Stimulated activated CD8-positive, alpha-beta memory T cell treated with anti-CD3 and anti-CD28 coated beads, Interleukin-12 subunit alpha, Interleukin-12 subunit beta, amount 100 ng/mL, for 4 hours (primary cell): ENCODE data around the gene IL19.
A peak's percentile ranks its signal among the peaks of the same experiment; 100 is the strongest.
"Not testable (repeated sequence)": the region's sequence is repeated elsewhere in the genome, so short reads cannot be mapped to it uniquely, and the experiment has no call there.

Experiments used
- DNase-seq: peaks from one replicate; pipeline ENCODE4 v3.0.0-alpha.2; 2020; ENCODE audit warnings: low read depth

The IL19 gene

GRCh38 chr1:206741142-206741701 lies 29.4 kb upstream of the IL19 start:
- no peak for DNase-seq

DNA sequence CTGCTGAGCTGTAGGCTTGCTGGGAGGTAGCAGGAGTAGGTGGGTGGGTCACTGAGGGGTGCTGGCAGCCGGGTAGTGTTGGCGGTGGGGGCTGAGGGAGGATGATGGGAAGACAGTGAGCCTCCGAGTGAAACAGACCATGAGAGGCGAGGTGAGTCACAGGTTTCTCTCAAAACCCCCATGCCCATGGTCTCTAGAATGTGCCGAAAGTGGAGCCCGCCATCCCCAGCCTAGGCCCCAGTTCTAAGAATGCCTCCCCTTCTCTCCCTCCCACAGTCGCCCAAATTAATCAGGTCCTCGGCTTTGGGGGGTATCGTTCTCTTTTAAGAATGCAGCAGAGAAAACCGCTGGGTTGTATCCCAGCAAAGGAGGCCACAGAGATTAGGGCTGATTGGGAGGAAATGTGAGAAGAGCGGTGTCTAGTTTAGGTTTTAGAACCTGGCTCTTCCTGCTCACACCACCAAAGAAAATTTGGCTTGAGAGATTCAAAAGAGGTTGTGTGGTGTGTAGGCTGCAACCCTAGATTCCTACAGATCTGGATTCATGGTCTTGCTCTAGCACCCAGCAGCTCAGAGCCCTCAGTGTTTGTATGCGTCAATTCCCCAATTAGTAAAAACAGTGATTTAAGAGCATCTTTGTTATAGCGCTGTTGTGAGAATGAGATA lies 27.7 kb upstream of the IL19 start:
- no peak for DNase-seq

DNA sequence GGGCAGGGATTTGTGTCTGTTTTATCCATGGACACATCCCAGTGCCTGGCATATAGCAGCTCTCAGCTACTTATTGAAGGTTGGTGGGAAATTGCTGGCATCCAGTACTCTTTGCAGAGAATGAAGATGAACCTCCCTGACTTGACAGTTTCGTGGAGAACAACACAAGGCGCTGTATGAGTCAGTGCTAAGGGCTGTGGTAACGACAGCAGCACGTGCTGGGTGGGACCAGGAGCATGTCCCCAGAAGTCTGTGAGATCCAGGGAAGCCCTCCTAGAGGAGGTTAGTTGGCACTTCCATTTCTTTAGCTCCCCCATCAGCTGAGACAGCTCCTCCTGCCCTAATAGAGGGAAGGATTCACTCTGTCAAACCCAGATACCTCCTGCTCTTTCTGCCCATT lies 25.9 kb upstream of the IL19 start:
- DNase-seq: no peak

DNA sequence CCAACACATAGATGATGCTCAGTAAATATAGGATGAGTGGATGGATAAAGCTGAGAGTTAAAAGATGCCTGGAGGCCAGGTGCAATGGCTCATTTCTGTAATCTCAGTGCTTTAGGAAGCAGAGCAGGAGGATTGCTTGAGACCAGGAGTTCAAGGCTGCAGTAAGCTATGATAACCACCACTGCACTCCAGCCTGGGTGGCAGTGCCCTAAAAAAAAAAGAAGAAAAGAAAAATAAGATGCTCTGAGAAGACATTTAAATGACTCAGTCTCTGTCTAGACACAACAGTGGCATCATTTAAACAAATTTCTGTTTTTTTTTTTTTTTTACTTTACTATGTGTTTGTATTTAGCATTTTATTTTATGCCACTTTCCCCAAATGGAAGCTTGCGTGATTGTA lies 25.3 kb upstream of the IL19 start:
- no peak for DNase-seq

DNA sequence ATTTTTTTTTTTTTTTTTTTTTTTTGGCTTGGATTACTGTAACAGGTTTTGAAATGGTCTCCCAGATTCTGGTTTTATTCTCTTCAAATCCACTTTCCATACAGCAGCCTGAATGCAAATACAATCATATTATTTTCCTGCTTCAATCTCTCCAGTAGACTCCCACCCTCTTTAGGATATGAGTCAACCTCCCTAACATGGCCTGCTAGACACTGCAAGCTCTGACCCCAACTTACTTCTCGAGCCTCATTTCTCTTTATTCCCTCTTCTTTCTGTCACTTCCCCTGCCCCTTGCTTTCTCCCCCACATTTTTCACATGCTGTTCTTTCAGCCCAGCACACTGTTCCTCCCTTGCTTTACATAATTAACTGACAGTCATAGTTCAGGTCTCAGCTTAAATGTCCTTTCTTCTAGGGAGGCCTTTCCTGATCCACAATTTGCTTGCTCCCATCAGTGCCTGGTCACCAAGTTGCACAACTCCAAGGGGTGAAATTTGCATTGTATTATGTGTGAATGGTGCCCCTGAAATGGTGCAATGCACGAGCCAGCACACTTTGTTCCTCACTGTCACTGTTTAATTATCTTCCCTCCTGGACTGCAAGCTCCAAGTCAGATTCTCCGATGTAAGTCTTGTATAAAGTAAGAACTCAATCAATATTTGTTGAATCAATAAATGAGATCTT lies 22.1 kb upstream of the IL19 start:
- no peak for DNase-seq

- no peak for DNase-seq
These were observed 18.7 kb upstream of the IL19 start for GRCh38 chr1:206751891-206752290.

DNA sequence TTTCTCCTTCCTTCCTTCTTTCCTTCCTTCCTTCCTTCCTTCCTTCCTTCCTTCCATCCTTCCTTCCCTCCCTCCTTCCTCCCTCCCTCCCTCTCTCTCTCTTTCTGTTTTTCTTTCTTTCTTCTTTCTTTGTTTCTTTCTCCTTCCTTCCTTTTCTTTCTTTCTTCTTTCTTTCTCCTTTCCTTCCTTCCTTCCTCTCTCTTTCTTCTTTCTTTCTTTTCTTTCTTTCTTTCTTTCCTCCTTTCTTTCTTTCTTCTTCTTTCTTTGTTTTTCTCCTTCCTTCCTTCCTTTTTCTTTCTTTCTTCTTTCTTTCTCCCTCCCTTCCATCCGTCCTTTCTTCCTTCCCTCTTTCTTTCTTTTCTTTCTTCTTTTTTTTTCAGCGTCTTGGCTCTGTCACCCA lies 18.1 kb upstream of the IL19 start:
- DNase-seq: no peak

DNA sequence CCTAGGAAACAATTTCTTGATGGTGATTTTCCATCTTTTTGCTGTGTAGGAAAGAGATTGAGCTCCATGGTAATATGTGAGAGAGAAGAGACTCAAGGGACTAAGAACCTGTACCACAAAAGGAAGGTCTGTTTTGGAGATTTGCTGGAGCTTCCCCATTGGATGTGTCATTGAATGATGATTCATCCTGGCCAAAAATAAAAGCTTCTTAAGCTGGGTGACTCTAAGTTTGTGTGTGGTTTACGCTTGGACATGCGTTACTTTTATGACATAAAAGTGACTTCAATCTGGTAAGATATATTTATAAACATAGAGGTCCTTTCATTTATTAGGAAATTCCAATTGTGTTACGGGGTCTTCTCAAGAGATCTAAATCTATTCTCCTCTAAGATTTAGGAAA lies 17.4 kb upstream of the IL19 start:
- no peak for DNase-seq

DNA sequence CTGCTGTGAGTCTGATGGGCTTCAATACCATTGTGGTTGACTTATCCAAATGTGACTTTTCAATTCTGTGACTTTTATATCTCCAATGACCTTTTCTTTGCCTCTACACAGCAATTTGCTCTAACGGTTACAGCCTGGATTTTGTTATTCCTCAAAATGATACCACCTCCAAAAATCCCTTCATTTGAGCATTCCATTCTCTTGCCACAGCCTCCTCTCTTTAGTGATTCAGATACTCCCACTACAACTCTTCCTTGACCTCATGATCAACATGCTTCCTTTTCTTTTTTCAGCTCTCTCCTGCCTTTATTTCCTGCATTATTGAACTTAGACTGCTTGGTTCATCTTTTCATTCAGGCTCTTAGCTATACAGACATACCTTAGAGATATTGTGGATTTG lies 16.6 kb upstream of the IL19 start:
- DNase-seq: no peak

- DNase-seq: no peak
These were observed 12.9 kb upstream of the IL19 start for GRCh38 chr1:206757524-206758266.

DNA sequence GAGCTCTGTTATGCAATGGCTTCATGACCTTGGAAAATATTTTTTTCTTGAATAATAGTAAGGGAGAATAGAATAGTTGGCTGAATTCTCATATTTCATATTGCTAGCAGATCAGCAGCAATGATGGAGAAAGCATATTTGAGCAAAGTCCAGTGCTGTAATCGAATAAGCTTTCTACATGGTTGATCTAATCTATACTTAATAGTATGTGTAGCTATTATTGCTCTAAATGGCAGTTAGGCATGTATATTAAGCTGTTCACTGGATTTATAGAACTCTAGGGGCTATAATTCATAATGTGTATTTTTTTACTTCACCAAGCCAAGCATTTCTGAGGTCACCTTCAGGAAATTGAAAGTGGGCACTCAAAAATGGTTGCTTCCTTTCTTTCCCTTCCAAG lies 10.0 kb upstream of the IL19 start:
- no peak for DNase-seq

DNA sequence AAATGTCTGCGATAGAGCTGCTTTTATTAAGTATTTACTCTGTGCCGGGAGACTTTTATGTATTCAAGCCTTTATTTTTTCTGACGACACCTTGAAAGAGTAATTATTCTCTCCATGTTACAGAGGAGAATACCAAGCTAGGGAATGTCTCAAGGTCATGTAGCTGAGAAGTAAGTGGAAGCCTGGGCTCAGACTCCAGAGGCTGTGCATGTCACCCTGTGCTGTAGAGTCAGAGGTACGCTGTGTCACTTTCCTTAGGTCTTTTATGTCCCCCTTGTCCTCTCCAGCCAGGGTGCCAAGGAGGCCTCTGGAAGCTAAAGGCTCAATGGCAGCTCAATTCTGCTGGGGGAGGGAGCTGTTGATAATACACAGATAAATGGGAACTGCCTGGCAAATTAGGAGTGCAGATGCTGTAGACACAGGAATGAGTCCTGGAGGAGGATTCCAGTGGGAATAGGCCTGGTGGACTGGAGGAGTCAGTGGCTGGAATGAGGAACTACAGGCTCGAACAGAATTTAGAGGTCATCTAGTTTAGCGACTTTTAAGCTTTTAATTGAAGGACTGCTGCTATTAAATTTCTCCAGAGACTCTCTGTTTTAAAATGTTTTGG lies 9.3 kb upstream of the IL19 start:
- no peak for DNase-seq

GRCh38 chr1:206762741-206763364 lies 7.7 kb upstream of the IL19 start:
- not testable (repeated sequence) for DNase-seq

DNA sequence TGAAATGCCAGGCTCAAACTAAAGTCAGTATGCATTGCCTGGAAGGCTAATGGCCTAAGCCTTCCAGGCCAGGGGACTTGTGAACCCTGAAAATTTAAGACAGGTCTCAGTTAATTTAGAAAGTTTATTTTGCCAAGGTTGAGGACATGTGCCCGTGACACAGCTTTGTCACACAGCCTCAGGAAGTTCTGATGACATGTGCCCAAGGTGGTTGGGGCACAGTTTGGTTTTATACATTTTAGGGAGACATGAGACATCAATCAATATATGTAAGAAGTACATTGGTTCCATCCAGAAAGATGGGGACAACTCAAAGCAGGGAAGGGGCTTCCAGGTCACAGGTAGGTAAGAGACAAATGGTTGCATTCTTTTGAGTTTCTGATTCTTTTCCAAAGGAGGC lies 4.8 kb upstream of the IL19 start:
- not testable (repeated sequence) for DNase-seq

- peak; percentile 56 for DNase-seq
These were observed 4.2 kb upstream of the IL19 start for GRCh38 chr1:206766251-206766856.

DNA sequence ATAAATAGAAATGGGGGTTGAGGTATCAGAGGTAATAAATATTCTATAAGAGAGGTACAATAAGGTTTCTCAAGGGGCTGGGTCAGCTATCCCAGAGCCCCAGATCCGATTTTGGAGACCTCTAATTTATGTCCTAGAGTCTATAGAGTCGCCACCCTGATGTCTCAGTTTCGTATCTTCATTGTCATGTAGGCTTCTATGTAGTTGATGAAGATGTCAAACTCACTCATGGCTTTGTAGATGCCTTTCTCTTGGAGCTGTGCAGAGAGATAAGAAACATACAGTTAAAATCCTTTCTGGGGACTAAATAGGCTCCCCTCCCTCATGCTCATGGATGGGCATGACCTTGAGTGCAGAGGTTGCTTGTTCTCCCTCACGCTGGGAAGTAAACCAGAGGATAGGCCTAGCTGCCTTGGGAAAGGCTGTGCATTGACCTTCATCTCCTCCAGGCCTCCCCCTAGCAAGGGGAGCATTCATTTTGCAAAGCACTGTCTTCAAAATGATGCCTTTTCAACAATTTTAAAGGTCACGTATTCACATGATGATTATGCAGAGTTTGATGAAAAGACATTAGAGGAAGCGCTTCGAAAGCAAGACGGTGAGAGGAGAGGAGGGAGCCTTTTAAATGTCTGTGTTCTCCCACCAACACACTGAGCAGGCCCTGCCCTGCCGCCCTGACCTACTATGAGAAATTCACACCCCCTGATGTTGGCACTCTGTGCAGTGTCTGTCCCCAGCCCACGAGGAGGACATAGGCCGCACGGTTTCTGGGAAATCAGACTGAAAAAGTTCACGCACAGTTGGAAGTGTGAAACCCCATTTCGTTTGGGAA lies 1.9 kb upstream of the IL19 start:
- DNase-seq: no peak

- DNase-seq: peak; percentile 32
These were observed 1.3 kb upstream of the IL19 start for GRCh38 chr1:206769304-206769731.

DNA sequence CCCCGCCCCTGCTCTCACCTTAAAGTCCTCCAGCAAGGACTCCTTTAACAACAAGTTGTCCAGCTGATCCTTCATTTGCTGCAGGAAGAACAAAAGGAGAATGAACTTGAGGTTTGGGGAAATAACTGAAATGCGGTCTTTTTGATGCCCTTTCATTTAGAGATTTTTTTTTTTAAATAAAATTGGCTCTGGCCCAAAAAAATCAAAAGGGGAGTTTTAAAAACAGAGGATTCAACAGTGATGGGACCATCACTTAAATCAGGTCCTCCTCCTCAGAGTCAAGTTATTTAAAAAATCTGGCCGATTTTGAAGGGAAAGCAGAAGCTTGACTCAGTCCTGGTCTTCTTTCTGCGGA lies 742 bp downstream of the IL19 start:
- no peak for DNase-seq

DNA sequence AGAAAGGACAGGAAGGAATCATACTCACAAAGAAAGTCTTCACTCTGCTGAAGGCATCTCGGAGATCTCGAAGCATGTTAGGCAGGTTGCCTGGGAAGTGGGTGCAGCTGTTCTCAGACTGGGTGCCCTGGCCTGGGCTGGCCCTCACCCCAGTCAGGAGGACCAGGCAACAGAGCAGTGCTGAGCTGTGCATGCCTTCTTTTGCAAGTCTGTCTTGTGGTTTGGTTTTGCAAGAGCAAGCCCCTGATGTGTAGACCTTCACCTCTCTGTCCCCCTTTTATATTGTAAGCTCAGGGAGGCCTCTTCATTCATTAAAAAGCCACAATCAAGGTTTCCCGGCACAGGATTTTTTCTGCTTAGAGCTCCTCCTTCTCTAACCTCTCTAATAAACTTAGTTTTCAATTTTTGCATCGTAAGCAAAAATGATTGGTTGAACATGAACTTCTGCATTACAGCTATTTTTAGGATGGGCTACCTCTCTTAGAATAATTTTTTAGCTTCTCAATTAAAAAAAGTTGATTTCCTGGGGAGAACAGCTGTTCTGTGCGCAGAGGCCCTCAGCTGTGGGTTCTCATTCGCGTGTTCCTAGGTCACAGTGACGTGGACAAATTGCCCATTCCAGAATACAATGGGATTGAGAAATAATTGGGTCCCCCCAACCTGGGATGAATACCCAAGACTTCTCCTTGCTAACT lies 1.8 kb downstream of the IL19 start, which contains the start of gene IL10:
TSS of gene IL10 (minus strand) at position 252 of the 695 bp plus-strand sequence. CDS start at position 193, 59 bp downstream.
- DNase-seq: no peak

DNA sequence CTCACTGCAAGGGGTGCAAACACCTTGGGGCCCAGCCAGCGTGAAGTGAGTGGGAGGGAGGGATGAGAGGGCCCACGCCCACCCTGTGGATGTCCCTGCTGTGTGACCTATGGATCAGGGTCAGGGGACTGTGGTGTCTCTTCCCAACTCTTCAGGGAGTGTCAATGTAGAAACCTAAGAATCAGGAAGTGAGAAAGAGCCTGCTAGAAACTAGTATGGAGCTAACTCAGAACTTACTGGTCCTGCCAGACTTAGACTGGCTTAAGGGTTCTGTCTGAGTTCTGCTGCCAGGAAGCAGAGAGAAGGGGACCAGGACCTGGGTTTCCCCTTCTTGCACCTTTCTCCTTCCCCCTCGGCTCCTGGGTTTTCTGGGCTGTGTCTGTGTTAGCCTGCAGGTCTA lies 3.5 kb downstream of the IL19 start:
- no peak for DNase-seq
